ENCODE data around the gene B4GALT2.

DNA sequence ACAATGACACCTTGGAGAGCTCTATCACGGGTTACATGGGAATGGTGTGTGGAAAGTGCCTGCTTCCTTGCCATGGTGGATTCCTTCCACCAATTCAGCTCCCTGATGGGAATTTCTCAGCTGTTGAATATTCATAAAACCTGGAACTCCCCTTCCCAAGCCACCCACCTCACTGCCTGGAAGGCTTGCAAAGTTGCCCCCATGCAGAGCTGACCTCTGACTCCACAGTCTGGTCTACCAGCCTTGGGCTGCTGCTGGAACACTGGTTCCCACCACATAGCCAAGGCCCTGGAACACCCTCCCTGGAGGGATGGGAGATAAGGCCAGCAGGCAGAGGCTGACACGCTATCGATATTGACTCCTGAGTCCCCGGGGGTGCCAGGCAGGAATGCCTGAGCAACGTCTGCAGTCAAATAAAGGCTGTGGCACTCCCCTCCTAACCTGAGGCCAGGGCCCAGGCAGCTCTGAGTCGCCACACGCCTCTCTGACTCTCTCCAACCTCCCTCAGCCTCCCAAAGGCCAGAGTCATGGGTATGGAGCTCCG lies 21.2 kb downstream of the B4GALT2 start:
- TF ChIP-seq, protein P1, sequence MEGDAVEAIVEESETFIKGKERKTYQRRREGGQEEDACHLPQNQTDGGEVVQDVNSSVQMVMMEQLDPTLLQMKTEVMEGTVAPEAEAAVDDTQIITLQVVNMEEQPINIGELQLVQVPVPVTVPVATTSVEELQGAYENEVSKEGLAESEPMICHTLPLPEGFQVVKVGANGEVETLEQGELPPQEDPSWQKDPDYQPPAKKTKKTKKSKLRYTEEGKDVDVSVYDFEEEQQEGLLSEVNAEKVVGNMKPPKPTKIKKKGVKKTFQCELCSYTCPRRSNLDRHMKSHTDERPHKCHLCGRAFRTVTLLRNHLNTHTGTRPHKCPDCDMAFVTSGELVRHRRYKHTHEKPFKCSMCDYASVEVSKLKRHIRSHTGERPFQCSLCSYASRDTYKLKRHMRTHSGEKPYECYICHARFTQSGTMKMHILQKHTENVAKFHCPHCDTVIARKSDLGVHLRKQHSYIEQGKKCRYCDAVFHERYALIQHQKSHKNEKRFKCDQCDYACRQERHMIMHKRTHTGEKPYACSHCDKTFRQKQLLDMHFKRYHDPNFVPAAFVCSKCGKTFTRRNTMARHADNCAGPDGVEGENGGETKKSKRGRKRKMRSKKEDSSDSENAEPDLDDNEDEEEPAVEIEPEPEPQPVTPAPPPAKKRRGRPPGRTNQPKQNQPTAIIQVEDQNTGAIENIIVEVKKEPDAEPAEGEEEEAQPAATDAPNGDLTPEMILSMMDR (IDR thresholded peaks at IDR 0.05), result no peak
- no peak for TF ChIP-seq POLR2A (IDR thresholded peaks at IDR 0.05)
